Measurements from ENCODE around the gene MIA. TPM values are rescaled to one million over a fixed set of nuclear protein-coding genes. Genes with fewer than 3 reads are reported as not detected.
"Not testable (repeated sequence)": the region's sequence is repeated elsewhere in the genome, so short reads cannot be mapped to it uniquely, and the experiment has no call there.

Gene MIA
- polyA plus RNA-seq, 4 donors = 2.7 to 4.3 (median 3.2) TPM; not detected in 1

DNA sequence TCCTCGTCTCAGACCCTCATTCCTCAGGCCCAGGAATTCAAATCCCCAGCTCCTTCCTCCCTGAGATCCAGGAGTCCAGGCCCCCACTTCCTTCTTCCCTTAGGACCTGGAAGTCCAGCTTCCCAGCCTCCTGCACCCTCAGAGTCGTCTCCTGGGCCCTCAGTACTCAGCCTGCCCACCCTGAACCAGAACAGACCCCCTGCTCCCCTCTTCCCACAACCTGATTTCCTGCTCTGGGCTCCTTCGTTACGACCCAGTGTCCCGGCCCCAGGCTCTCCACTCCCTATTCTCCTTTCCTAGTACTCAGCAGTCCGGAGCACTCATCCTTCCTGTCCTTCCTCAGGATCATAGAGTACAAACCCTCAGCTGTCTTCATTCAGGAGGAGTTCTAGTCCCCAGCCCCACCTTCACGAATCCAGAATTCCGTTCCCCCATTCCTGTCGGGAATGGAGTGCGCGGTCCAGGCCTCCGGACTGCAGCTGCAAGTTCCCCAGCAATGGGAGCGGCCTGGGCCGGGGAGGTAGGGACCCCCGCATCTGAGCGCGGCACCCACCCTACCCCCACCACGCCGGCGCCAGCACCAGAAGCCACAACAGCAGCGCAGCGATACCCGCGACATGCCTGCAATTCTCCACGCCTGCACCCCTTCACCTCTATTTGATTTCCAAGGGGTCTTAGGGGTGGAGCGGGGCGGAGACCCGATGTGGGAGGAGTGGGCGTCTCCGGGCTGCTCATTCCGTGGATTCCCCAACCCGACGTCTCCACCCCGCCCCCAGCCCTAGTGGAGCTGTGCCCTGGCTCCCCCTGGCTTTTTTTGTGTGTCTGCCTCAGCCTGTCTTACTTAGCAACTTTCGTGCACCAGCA is 36.4 kb downstream of the MIA start:
- H3K27ac ChIP-seq (ENCODE audit: low read depth in 1 of 3, low read length in 2 of 3) = peak overlapping the region in 2 of 3 donors; percentile 66 to 89
- no peaks in the 10 kb centered on the region for H3K27me3 ChIP-seq (ENCODE audit: control insufficient read depth in 3 of 3, insufficient read depth in 3 of 3, low read length in 3 of 3)
- H3K9me3 ChIP-seq (ENCODE audit: control insufficient read depth in 2 of 2, insufficient read depth in 1 of 2, low read depth in 1 of 2, low read length in 1 of 2) = no peaks in the 10 kb centered on the region
- H3K36me3 ChIP-seq (ENCODE audit: control insufficient read depth in 3 of 3, insufficient read depth in 2 of 3, low read depth in 1 of 3, low read length in 3 of 3) = peaks cover 0 to 36% (median 3%) of the 10 kb centered on the region in 3 donors
- DNase-seq (peak in 1 of 2 donors; percentile 29), FAIRE-seq (no peak)
- H3K4me1 ChIP-seq (ENCODE audit: control insufficient read depth in 3 of 3, insufficient read depth in 2 of 3, low read depth in 1 of 3, low read length in 2 of 3) = peaks cover 0 to 23% (median 8%) of the 10 kb centered on the region in 3 donors
- H3K4me3 ChIP-seq (ENCODE audit: low read depth in 1 of 3, low read length in 3 of 3) = peak overlapping the region in 1 of 3 donors; percentile 62
- 20 to 54% (median 50%) methylated on average over 35 of the region's 35 CpGs for WGBS, 3 donors

DNA sequence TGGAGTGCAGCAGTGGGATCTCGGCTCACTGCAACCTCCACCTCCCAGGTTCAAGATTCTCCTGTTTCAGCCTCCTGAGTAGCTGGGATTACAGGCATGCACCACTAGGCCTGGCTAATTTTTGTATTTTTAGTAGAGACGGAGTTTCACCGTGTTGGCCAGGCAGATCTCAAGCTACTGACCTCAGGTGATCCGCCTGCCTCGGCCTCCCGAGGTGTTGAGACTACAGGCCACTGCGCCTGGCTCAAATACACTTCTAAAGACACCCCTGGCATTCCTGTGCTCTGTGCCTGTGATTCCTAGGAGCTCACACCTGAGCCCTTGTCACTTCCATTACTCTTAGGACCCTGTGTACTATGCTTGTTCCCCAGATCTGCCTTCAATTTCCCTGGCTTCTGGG is 37.2 kb downstream of the MIA start:
- H3K36me3 ChIP-seq (ENCODE audit: control insufficient read depth in 3 of 3, insufficient read depth in 2 of 3, low read depth in 1 of 3, low read length in 3 of 3) = peaks cover 0 to 27% (median 3%) of the 10 kb centered on the region in 3 donors
- H3K27ac ChIP-seq (ENCODE audit: low read depth in 1 of 3, low read length in 2 of 3); H3K27me3 ChIP-seq (ENCODE audit: control insufficient read depth in 3 of 3, insufficient read depth in 3 of 3, low read length in 3 of 3); H3K4me3 ChIP-seq (ENCODE audit: low read depth in 1 of 3, low read length in 3 of 3); DNase-seq; FAIRE-seq; H3K9me3 ChIP-seq (ENCODE audit: control insufficient read depth in 2 of 2, insufficient read depth in 1 of 2, low read depth in 1 of 2, low read length in 1 of 2): not testable (repeated sequence)
- H3K4me1 ChIP-seq (ENCODE audit: control insufficient read depth in 3 of 3, insufficient read depth in 2 of 3, low read depth in 1 of 3, low read length in 2 of 3) = peaks cover 0 to 16% (median 8%) of the 10 kb centered on the region in 3 donors
- WGBS, 3 donors = 87 to 94% (median 90%) methylated on average over 7 of the region's 7 CpGs

DNA sequence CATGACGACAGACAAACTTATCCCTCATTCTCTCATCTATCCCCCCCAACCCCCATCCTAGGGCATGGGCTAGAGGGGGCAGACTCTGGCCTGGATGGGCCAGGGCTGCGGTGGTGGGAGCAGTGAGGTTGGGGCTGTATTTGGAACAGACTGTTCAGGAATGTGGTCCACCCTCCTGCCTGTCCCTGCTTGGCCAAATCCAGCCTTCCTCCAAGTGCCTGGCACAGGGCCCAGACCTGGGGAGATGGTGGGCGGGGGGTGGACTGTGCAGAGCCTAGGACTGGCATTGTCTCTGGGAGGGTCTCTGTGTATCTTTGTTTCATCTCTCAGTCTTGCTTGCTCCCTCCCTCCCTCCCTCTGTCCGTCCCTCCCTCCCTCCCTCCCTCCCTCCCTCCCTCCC is 37.9 kb downstream of the MIA start:
- FAIRE-seq (no peak), DNase-seq (no peak)
- H3K36me3 ChIP-seq (ENCODE audit: control insufficient read depth in 3 of 3, insufficient read depth in 2 of 3, low read depth in 1 of 3, low read length in 3 of 3) = peaks cover 0 to 21% (median 0%) of the 10 kb centered on the region in 3 donors
- H3K27ac ChIP-seq (ENCODE audit: low read depth in 1 of 3, low read length in 2 of 3) = no peak overlapping the region
- peaks cover 0 to 20% (median 8%) of the 10 kb centered on the region in 3 donors for H3K4me1 ChIP-seq (ENCODE audit: control insufficient read depth in 3 of 3, insufficient read depth in 2 of 3, low read depth in 1 of 3, low read length in 2 of 3)
- 40 to 58% (median 47%) methylated on average over 4 of the region's 4 CpGs for WGBS, 3 donors
- no peaks in the 10 kb centered on the region for H3K9me3 ChIP-seq (ENCODE audit: control insufficient read depth in 2 of 2, insufficient read depth in 1 of 2, low read depth in 1 of 2, low read length in 1 of 2)
- no peak overlapping the region for H3K4me3 ChIP-seq (ENCODE audit: low read depth in 1 of 3, low read length in 3 of 3)
- H3K27me3 ChIP-seq (ENCODE audit: control insufficient read depth in 3 of 3, insufficient read depth in 3 of 3, low read length in 3 of 3) = no peaks in the 10 kb centered on the region

DNA sequence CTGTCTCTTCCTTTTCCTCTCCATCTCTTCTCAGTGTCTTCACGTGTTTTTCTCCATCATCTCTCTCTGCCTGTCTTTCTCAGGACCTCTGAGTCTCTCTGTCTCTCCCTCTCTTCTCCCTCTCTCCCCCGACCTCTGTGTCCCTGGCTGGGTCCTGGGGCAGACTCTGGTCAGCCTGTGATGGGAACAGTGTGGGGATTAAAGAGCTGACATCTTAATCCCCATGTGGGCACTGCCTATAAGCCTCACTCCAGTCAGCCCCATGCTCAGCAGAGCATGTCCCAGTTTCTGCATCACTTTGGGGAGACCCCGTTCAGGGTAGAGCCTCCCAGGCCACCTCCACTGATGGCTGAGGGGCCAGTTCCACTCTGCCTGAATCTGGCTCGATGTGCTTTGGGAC is 39.9 kb downstream of the MIA start:
- 72 to 77% (median 75%) methylated on average over 4 of the region's 4 CpGs for WGBS, 3 donors
- H3K9me3 ChIP-seq (ENCODE audit: control insufficient read depth in 2 of 2, insufficient read depth in 1 of 2, low read depth in 1 of 2, low read length in 1 of 2) = no peaks in the 10 kb centered on the region
- no peaks in the 10 kb centered on the region for H3K27me3 ChIP-seq (ENCODE audit: control insufficient read depth in 3 of 3, insufficient read depth in 3 of 3, low read length in 3 of 3)
- H3K36me3 ChIP-seq (ENCODE audit: control insufficient read depth in 3 of 3, insufficient read depth in 2 of 3, low read depth in 1 of 3, low read length in 3 of 3) = peaks cover 0 to under 1% (median 0%) of the 10 kb centered on the region in 3 donors
- H3K4me3 ChIP-seq (ENCODE audit: low read depth in 1 of 3, low read length in 3 of 3) = no peak overlapping the region
- H3K4me1 ChIP-seq (ENCODE audit: control insufficient read depth in 3 of 3, insufficient read depth in 2 of 3, low read depth in 1 of 3, low read length in 2 of 3) = peaks cover 0 to 31% (median 4%) of the 10 kb centered on the region in 3 donors
- no peak for DNase-seq
- no peak overlapping the region for H3K27ac ChIP-seq (ENCODE audit: low read depth in 1 of 3, low read length in 2 of 3)
- FAIRE-seq = no peak

DNA sequence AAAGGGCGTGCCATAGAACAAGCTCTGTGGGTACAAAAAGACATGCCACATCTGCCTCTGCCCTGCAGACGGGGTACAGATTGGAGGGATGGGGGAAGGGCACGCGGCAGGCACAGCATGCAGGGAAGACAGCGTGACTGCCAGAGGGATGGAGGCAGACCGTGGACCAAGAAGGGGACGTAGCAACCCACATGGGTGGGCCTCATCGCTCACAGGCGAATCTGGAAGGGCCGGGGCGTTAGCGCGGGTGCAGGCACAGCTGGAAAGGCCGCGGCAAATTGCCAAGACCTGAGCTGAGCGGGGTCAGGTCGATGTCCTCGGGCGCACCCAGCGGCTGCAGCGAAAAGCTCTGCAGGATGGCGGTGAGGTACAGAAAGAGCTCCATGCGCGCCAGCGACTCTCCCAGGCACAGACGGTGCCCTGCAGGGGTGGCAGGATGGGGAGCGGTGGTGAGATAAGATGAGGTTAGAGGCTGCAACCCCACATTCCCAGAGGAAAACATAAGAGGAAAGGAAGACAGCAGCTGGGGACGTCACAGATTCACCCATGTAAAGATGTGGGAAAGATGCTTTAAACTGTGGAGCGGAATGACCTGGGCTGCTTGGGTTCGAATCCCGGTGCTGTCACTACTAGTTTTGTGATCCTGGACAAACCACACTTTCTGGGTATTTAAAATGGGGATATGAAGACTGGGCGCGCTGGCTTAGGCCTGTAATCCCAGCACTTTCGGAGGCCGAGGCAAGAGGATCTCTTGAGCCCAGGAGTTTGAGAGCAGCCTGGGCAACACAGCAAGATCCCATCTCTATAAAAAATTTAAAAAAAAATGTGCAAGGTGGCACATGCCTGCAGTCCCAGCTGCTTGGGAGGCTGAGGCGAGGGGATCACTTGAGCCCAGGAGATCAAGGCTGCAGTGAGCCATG is 43.4 kb downstream of the MIA start:
- H3K36me3 ChIP-seq (ENCODE audit: control insufficient read depth in 3 of 3, insufficient read depth in 2 of 3, low read depth in 1 of 3, low read length in 3 of 3); FAIRE-seq; H3K27me3 ChIP-seq (ENCODE audit: control insufficient read depth in 3 of 3, insufficient read depth in 3 of 3, low read length in 3 of 3); H3K9me3 ChIP-seq (ENCODE audit: control insufficient read depth in 2 of 2, insufficient read depth in 1 of 2, low read depth in 1 of 2, low read length in 1 of 2); H3K27ac ChIP-seq (ENCODE audit: low read depth in 1 of 3, low read length in 2 of 3): not testable (repeated sequence)
- WGBS, 3 donors = 21 to 36% (median 34%) methylated on average over 18 to 36 of the region's 36 CpGs
- peak; percentile 59 to 79 for DNase-seq
- Histone ChIP-seq H3K4me3 (ENCODE audit: low read depth in 1 of 3, low read length in 3 of 3) (peak overlapping the region in 1 of 3 donors; percentile 21), H3K4me1 (ENCODE audit: control insufficient read depth in 3 of 3, insufficient read depth in 2 of 3, low read depth in 1 of 3, low read length in 2 of 3) (peaks cover 0 to 36% (median 0%) of the 10 kb centered on the region in 3 donors)

DNA sequence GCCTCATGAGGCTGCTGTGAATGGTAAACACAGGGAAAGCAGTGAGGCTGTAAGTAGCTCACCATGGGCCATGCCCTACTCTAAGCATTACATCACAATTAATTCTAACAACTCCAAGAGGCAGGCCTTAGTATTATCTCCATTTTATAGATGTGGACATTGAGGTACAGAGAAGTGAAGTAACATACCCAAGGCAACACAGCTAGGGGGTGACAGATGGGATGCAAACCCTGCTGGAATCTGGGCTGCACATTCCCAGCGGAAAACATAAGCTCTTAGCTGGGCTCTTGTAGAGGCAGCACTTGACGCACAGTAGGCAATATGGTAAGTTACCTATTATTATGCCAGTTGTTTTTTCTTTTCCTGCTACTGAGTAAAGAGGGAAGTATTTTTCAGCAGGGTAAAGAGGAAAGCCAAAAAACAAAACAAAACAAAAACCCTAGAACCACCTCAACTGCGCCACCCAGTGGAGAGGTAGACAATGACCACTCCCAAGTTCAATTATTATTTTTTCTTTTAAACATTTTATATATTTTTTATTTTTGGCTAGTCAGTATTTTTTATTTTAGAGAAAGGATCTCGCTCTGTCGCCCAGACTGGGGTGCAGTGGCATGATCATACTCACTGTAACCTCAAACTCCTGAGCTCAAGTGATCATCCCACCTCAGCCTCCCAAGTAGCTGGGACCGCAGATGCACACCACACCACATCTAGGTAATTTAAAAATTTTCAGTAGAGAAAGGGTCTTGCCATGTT is 44.3 kb downstream of the MIA start:
- Histone ChIP-seq H3K4me1 (ENCODE audit: control insufficient read depth in 3 of 3, insufficient read depth in 2 of 3, low read depth in 1 of 3, low read length in 2 of 3) (peaks cover 0 to 42% (median 0%) of the 10 kb centered on the region in 3 donors), H3K27ac (ENCODE audit: low read depth in 1 of 3, low read length in 2 of 3) (peak overlapping the region in 1 of 3 donors; percentile 34)
- not testable (repeated sequence) for H3K36me3 ChIP-seq (ENCODE audit: control insufficient read depth in 3 of 3, insufficient read depth in 2 of 3, low read depth in 1 of 3, low read length in 3 of 3); H3K9me3 ChIP-seq (ENCODE audit: control insufficient read depth in 2 of 2, insufficient read depth in 1 of 2, low read depth in 1 of 2, low read length in 1 of 2); H3K4me3 ChIP-seq (ENCODE audit: low read depth in 1 of 3, low read length in 3 of 3); FAIRE-seq; H3K27me3 ChIP-seq (ENCODE audit: control insufficient read depth in 3 of 3, insufficient read depth in 3 of 3, low read length in 3 of 3)
- WGBS, 3 donors = 47 to 52% (median 51%) methylated on average over 6 of the region's 6 CpGs
- DNase-seq = peak; percentile 20 to 37

DNA sequence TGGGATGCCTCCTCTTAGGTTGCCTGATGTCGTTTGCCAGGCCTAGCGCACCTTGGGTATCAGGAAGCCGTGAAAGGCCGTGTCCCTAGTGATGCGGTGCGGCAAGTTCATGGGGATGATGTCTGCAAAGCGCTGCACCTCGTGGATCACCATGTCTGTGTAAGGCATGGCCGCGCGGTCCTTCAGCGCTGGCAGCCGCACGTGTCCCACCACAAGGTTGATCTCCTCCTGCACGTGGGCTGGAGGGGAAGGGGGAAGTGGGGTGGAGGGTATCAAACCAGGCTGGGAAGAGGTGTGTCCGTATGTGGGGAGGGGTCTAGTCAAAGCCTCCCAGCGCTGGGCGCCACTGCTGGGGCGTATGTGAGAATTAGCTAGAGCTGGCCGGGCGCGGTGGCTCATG is 46.8 kb downstream of the MIA start:
- Histone ChIP-seq H3K27me3 (ENCODE audit: control insufficient read depth in 3 of 3, insufficient read depth in 3 of 3, low read length in 3 of 3) (no peaks in the 10 kb centered on the region), H3K9me3 (ENCODE audit: control insufficient read depth in 2 of 2, insufficient read depth in 1 of 2, low read depth in 1 of 2, low read length in 1 of 2) (no peaks in the 10 kb centered on the region), H3K4me3 (ENCODE audit: low read depth in 1 of 3, low read length in 3 of 3) (no peak overlapping the region), H3K4me1 (ENCODE audit: control insufficient read depth in 3 of 3, insufficient read depth in 2 of 3, low read depth in 1 of 3, low read length in 2 of 3) (peaks cover 0 to 42% (median 0%) of the 10 kb centered on the region in 3 donors), H3K36me3 (ENCODE audit: control insufficient read depth in 3 of 3, insufficient read depth in 2 of 3, low read depth in 1 of 3, low read length in 3 of 3) (peaks cover 0 to 6% (median 1%) of the 10 kb centered on the region in 3 donors), H3K27ac (ENCODE audit: low read depth in 1 of 3, low read length in 2 of 3) (peak overlapping the region in 1 of 3 donors; percentile 95)
- 90 to 94% (median 91%) methylated on average over 21 to 22 of the region's 22 CpGs for WGBS, 3 donors
- DNase-seq (no peak), FAIRE-seq (no peak)

Measured in small intestine (tissue), 7 donors.